Colonic mucosa (tissue), 4 donors: ENCODE data around the gene BANP. TPM values are rescaled to one million over a fixed set of nuclear protein-coding genes. Genes with fewer than 3 reads are reported as not detected.
"Not testable (repeated sequence)": the region's sequence is repeated elsewhere in the genome, so short reads cannot be mapped to it uniquely, and the experiment has no call there.

Experiments used
- DNase-seq: peaks from one replicate; pipeline ENCODE4 v3.0.0-alpha.2; 2020
- H3K27ac ChIP-seq: fragments of 200-600 bp; one replicate; pipeline ENCODE4 v1.8.0; 2021
- H3K27me3 ChIP-seq: fragments of 200-600 bp; one replicate; pipeline ENCODE4 v1.8.0; 2021
- H3K36me3 ChIP-seq: fragments of 200-600 bp; one replicate; pipeline ENCODE4 v1.8.0; 2021
- H3K4me1 ChIP-seq: fragments of 200-600 bp; one replicate; pipeline ENCODE4 v1.8.0; 2021; ENCODE audit warnings: mild to moderate bottlenecking
- H3K4me3 ChIP-seq: fragments of 200-600 bp; one replicate; pipeline ENCODE4 v1.8.0; 2021
- H3K9ac ChIP-seq, 2 donors: one replicate each; pipeline ENCODE4 v1.7.0; 2013; ENCODE audit warnings: control low read depth in 2 of 2, low read depth in 2 of 2, low read length in 2 of 2
- H3K9me3 ChIP-seq: fragments of 200-600 bp; one replicate; pipeline ENCODE4 v1.8.0; 2021
- intact Hi-C: fragments of 100-400 bp; cut with DNase I; formaldehyde crosslinking; loops from one replicate; pipeline ENCODE4 v1.14.1; 2022
- total RNA-seq, 2 donors: library from RNA; stranded (reverse); fragmentation: NEBNext Ultra II Directional in 1 of 2; extraction: Animal tissue kit (Norgen Biotek cat#: 25700) in 1 of 2; gene quantifications; one replicate each; pipeline ENCODE4 v1.2.1, GENCODE V29; 2021
- TF ChIP-seq, protein P1 (sequence below): fragments of 200-600 bp; IDR thresholded peaks from one replicate; pipeline ENCODE4 v1.8.0; 2022; ENCODE audit warnings: antibody characterized with exemption, mild to moderate bottlenecking
- donor health status: healthy.
- donor health status: DM: no; HTN: no; CAD: no.
- donor health status: DM: no; HTN: no; CAD: no.

Gene BANP
- total RNA-seq, 2 donors from 2014 or later, result 18.6 to 29.7 TPM

DNA sequence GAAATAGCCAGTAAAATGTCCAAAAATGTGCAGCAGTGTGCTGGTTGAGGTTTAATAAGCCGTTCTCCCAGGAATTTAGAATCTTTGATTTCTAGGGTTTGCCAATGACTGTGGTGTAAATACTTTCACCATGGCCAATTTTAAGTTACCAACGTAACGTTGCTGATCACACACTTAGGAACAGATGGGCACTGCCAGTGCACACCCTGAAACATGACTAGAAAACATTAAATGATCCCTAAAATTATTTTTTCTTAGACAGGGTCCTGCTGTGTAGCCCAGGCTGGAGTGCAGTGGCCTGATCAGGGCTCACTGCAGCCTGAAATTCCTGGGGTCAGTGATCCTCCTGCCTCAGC is 18.1 kb upstream of the BANP start:
- no peaks in the 10 kb centered on the region for H3K36me3 ChIP-seq
- no peaks in the 10 kb centered on the region for H3K27me3 ChIP-seq
- no peaks in the 10 kb centered on the region for H3K4me1 ChIP-seq
- no peak overlapping the region for H3K9ac ChIP-seq
- DNase-seq, result no peak
- H3K4me3 ChIP-seq, result no peak overlapping the region
- intact Hi-C loops, result no loop called here
- TF ChIP-seq, protein P1, sequence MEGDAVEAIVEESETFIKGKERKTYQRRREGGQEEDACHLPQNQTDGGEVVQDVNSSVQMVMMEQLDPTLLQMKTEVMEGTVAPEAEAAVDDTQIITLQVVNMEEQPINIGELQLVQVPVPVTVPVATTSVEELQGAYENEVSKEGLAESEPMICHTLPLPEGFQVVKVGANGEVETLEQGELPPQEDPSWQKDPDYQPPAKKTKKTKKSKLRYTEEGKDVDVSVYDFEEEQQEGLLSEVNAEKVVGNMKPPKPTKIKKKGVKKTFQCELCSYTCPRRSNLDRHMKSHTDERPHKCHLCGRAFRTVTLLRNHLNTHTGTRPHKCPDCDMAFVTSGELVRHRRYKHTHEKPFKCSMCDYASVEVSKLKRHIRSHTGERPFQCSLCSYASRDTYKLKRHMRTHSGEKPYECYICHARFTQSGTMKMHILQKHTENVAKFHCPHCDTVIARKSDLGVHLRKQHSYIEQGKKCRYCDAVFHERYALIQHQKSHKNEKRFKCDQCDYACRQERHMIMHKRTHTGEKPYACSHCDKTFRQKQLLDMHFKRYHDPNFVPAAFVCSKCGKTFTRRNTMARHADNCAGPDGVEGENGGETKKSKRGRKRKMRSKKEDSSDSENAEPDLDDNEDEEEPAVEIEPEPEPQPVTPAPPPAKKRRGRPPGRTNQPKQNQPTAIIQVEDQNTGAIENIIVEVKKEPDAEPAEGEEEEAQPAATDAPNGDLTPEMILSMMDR, result no peak
- no peak overlapping the region for H3K27ac ChIP-seq
- no peaks in the 10 kb centered on the region for H3K9me3 ChIP-seq

DNA sequence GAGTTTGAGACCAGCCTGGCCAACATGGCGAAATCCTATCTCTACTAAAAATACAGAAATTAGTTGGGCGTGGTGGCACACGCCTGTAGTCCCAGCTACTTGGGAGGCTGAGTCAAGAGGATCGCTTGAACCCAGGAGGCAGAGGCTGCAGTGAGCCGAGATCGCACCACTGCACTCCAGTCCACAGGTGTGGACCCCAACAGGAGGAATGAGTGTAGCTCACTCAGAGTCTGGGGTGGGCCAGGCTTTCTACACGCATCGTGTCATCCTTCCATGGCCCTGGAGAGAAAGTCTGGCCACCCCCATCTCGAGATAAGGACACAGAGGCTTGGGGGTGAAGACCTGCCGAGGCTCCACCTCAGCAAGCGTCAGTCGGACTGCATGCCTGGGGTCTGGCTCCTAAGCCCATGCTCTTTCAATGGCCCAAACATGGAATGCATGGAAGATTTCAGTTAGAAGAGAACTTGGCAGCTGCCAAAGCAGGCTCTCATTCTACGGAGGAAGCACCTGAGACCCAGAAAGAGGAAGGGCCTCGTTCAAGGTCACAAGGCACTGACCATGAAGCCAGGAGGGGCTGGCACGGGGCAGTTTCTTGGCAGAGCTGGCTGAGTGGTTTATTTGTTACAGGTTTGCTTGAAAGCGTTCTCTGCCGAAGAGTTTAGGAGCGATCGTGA is 16.3 kb upstream of the BANP start:
- H3K9me3 ChIP-seq, H3K27me3 ChIP-seq, H3K4me1 ChIP-seq, H3K9ac ChIP-seq, H3K27ac ChIP-seq, intact Hi-C loops, H3K4me3 ChIP-seq, H3K36me3 ChIP-seq, DNase-seq: not testable (repeated sequence)

DNA sequence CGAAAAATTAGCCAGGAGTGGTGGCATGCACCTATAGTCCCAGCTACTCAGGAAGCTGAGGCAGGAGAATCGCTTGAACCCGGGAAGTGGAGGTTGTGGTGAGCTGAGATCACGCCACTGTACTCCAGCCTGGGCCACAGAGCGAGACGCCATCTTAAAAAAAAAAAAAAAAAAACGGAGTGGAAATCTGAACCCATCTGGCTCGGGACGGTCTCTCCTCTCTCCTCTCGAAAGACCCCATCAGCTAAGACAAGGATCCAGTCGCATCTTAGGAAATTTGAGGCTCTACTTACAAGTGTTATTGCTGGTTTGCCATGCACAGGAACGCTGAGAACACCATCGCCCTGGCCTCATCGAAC is 15.2 kb upstream of the BANP start:
- DNase-seq, H3K9ac ChIP-seq, H3K4me3 ChIP-seq, H3K4me1 ChIP-seq, H3K27ac ChIP-seq, H3K9me3 ChIP-seq, H3K36me3 ChIP-seq, intact Hi-C loops, H3K27me3 ChIP-seq: not testable (repeated sequence)

DNA sequence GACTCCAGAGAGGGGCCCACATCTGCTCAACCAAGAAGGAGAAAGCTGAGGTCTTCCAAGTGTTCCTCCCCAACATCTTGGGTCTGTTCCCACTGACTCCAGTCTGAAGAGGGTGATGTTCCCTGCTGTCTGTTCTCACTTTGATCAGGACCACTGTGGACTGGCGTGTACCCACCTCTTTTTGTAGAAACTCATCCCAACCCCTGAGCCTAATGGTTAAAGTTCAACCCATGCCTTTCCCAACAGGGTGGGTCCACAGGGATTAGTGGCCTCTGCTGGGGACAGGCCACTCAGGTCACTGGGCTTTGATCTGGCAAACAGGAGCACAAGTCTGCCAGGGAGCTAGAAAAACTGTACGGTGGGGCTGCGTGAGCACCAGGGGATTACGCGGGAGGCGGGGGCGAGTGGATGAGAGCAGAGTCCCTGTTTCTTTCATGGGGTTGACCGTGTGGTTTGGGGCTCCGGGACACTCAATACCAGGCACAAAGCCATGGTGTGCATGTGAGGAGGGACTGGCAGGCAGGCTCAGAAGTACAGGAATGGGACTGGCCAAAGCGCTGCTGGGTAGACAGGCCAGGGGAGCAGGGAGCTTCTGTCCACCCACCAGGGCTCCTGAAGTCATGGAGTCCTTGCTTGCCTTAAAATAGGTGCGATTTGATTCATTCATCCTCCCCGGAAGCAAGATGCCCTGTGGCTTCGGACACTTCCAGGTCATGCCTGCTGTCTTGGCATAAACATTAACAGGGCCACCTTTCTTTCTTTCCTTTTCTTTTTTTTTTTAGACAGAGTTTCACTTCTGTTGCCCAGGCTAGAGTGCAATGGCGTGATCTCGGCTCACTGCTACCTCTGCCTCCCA is 14.6 kb upstream of the BANP start, which contains the start of gene CA5A:
TSS of gene CA5A (minus strand) at position 155 of the 856 bp plus-strand sequence. CDS start at position 76, 79 bp downstream.
- Histone ChIP-seq H3K36me3 (no peaks in the 10 kb centered on the region), H3K9ac (no peak within 1 kb of the TSS), H3K9me3 (no peaks in the 10 kb centered on the region), H3K27ac (no peak within 1 kb of the TSS), H3K4me1 (no peaks in the 10 kb centered on the region), H3K27me3 (no peaks in the 10 kb centered on the region), H3K4me3 (no peak within 1 kb of the TSS)
- intact Hi-C loops, result no loop called here
- DNase-seq, result no peak
- TF ChIP-seq, protein P1, result no peak

DNA sequence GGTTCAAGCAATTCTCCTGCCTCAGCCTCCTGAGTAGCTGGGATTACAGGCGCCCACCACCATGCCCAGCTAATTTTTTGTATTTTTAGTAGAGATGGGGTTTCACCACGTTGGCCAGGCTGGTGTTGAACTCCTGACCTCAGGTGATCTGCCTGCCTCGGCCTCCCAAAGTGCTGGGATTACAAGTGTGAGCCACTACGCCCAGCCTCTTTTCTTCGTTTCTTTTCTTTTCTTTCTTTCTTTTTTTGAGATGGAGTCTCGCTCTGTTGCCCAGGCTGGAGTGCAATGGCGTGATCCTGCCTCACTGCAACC is 14.0 kb upstream of the BANP start:
- H3K9me3 ChIP-seq, DNase-seq, H3K36me3 ChIP-seq, H3K9ac ChIP-seq, H3K4me1 ChIP-seq, H3K27ac ChIP-seq, H3K4me3 ChIP-seq, H3K27me3 ChIP-seq, intact Hi-C loops: not testable (repeated sequence)

DNA sequence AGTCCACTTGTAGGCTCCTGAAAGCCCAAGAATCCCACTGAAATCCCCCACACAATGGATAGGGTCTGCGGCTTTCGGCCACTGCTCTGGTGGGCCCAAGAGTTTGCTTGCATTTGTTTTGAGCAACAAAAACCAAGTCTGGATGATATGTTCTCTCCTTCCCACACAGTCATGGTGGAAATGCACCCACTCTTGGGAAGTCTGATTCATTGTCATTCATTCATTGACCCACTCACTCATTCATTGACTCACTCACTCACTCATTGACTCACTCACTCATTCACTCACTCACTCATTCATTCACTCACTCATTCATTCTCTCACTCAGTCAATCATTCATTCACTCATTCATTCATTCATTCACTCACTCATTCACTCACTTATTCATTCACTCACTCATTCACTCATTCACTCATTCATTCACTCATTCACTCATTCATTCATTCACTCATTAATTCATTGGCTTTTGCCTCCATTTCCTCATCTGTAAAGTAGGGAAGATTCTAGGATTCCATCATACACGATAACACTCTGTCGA is 12.8 kb upstream of the BANP start:
- no peak for DNase-seq
- H3K4me1 ChIP-seq, result no peaks in the 10 kb centered on the region
- intact Hi-C loops, result no loop called here

More for the DNA sequence above, 12.8 kb upstream of the BANP start:
- Histone ChIP-seq H3K27ac (no peak overlapping the region), H3K9me3 (no peaks in the 10 kb centered on the region), H3K4me3 (no peak overlapping the region), H3K27me3 (no peaks in the 10 kb centered on the region), H3K9ac (no peak overlapping the region), H3K36me3 (no peaks in the 10 kb centered on the region)
- TF ChIP-seq, protein P1, result no peak
